SK-N-SH treated with all-trans-retinoic acid at 6 μM for 48 hours (cell line): ENCODE data around the gene FCHSD2.

Source experiments
- ARNTL ChIP-seq: fragments of 450-650 bp; formaldehyde crosslinking; IDR thresholded peaks from 2 replicates; pipeline ENCODE4 v1.5.0; 2020; ENCODE audit warnings: low read depth, mild to moderate bottlenecking, moderate library complexity, borderline replicate concordance
- BACH2 ChIP-seq: fragments of 250-450 bp; sonication (Bioruptor Pico); IDR thresholded peaks from 2 replicates; pipeline ENCODE4 v1.9.0; 2021; ENCODE audit warnings: mild to moderate bottlenecking, borderline replicate concordance
- OSR1 ChIP-seq: fragments of 250-450 bp; sonication (Bioruptor Pico); IDR thresholded peaks from 2 replicates; pipeline ENCODE4 v1.8.0; 2022; ENCODE audit warnings: moderate library complexity, mild to moderate bottlenecking, inconsistent platforms
- SNAI2 ChIP-seq: fragments of 250-450 bp; sonication (Bioruptor Pico); IDR thresholded peaks from 2 replicates; pipeline ENCODE4 v1.5.0; 2020; ENCODE audit warnings: mild to moderate bottlenecking, moderate library complexity
- ZC3H10 ChIP-seq: fragments of 250-450 bp; sonication (Bioruptor Pico); IDR thresholded peaks from 2 replicates; pipeline ENCODE4 v1.5.1; 2021; ENCODE audit warnings: mild to moderate bottlenecking, moderate library complexity
- ZFP3 ChIP-seq: fragments of 250-450 bp; sonication (Bioruptor Pico); IDR thresholded peaks from 2 replicates; pipeline ENCODE4 v1.5.0; 2020; ENCODE audit warnings: mild to moderate bottlenecking, moderate library complexity
- TF ChIP-seq, protein P1 (sequence below): fragments of 250-450 bp; sonication (Bioruptor Pico); IDR thresholded peaks from 2 replicates; pipeline ENCODE4 v1.5.1; 2021; ENCODE audit warnings: mild to moderate bottlenecking, moderate library complexity
- TF ChIP-seq, protein P2 (sequence below): fragments of 250-450 bp; sonication (Bioruptor Pico); IDR thresholded peaks from 2 replicates; pipeline ENCODE4 v1.5.1; 2020; ENCODE audit warnings: low read depth, mild to moderate bottlenecking, moderate library complexity

DNA sequence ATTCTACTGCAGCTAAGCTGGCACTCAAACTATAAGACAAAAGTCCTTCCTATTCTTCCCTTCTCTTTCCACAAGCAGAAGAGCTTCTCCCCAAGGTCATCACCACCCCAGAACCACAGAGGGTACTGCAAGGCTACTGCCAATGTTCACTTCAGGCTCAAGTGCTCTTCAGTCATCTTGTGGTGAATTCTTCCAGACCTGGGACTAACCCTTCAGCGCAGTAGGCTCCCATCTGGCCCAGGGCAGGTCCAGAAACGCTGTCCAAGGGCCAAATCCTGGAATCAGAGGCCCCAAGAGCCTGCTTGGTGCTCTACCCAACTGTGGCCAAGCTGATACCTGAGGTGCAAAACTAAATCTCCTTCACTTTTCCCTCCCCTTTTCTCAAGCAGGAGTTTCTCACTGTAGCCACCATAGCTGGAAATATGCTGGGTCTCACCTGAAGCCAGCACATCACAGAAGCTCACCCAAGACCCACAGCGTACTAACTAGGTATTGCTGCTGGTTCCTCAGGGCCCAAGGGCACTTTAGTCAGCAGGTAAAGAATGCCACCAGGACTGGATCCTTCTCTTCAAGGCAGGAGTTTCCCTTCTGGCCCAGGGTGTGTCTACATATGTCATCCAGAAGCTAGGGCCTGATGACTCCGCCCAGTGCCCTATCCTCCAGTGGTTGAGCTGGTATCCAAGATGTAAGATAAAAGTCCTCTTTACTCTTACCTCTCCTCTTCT lies 27.8 kb downstream of the FCHSD2 start:
- TF ChIP-seq, protein P1, sequence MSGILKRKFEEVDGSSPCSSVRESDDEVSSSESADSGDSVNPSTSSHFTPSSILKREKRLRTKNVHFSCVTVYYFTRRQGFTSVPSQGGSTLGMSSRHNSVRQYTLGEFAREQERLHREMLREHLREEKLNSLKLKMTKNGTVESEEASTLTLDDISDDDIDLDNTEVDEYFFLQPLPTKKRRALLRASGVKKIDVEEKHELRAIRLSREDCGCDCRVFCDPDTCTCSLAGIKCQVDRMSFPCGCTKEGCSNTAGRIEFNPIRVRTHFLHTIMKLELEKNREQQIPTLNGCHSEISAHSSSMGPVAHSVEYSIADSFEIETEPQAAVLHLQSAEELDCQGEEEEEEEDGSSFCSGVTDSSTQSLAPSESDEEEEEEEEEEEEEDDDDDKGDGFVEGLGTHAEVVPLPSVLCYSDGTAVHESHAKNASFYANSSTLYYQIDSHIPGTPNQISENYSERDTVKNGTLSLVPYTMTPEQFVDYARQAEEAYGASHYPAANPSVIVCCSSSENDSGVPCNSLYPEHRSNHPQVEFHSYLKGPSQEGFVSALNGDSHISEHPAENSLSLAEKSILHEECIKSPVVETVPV = no peak
- TF ChIP-seq, protein P2, sequence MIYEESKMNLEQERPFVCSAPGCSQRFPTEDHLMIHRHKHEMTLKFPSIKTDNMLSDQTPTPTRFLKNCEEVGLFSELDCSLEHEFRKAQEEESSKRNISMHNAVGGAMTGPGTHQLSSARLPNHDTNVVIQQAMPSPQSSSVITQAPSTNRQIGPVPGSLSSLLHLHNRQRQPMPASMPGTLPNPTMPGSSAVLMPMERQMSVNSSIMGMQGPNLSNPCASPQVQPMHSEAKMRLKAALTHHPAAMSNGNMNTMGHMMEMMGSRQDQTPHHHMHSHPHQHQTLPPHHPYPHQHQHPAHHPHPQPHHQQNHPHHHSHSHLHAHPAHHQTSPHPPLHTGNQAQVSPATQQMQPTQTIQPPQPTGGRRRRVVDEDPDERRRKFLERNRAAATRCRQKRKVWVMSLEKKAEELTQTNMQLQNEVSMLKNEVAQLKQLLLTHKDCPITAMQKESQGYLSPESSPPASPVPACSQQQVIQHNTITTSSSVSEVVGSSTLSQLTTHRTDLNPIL = no peak
- no peak for TF ChIP-seq ZC3H10
- no peak for TF ChIP-seq SNAI2 (CRISPR knock-in tag)
- TF ChIP-seq ZFP3 (CRISPR knock-in tag) = no peak
- no peak for TF ChIP-seq OSR1 (CRISPR knock-in tag)
- TF ChIP-seq ARNTL (CRISPR knock-in tag) = no peak
- TF ChIP-seq BACH2 (CRISPR knock-in tag) = no peak
